Neutrophil (primary cell): ENCODE results near the gene RSU1.

ENCODE experiments used
- H3K27ac ChIP-seq: fragments of 200-600 bp; sonication (generic); 2 replicates; pipeline ENCODE4 v1.5.1; 2016; ENCODE audit warnings: mild to moderate bottlenecking, moderate library complexity
- H3K27me3 ChIP-seq: fragments of 200-600 bp; sonication (generic); 2 replicates; pipeline ENCODE4 v1.6.0; 2016; ENCODE audit warnings: mild to moderate bottlenecking
- H3K36me3 ChIP-seq: fragments of 200-600 bp; sonication (generic); 2 replicates; pipeline ENCODE4 v1.5.1; 2017
- H3K4me1 ChIP-seq, 2 experiments: fragments of 200-600 bp in 1 of 2; sonication (generic) in 1 of 2; 1 replicate in 1 of 2; 2 replicates in 1 of 2; pipeline versions ENCODE4 v1.5.1 to v1.6.1; 2013 to 2016; ENCODE audit warnings: low read depth in 1 of 2, low read length in 1 of 2, mild to moderate bottlenecking in 1 of 2, moderate library complexity in 1 of 2; ENCODE audit not compliant: control insufficient read depth in 1 of 2, insufficient read depth in 1 of 2
- H3K4me3 ChIP-seq, 2 experiments: fragments of 200-600 bp in 1 of 2; sonication (generic) in 1 of 2; 1 replicate in 1 of 2; 2 replicates in 1 of 2; pipeline ENCODE4 v1.5.1; 2013 to 2016; ENCODE audit warnings: low read depth in 1 of 2, low read length in 1 of 2, mild to moderate bottlenecking in 1 of 2, moderate library complexity in 1 of 2
- H3K9me3 ChIP-seq: fragments of 200-600 bp; sonication (generic); 2 replicates; pipeline ENCODE4 v1.5.1; 2016
- TF ChIP-seq, protein P1 (sequence below): fragments of 200-600 bp; sonication (generic); IDR thresholded peaks from 2 replicates; pipeline ENCODE4 v1.5.1; 2016; ENCODE audit warnings: antibody characterized with exemption

Gene RSU1

DNA sequence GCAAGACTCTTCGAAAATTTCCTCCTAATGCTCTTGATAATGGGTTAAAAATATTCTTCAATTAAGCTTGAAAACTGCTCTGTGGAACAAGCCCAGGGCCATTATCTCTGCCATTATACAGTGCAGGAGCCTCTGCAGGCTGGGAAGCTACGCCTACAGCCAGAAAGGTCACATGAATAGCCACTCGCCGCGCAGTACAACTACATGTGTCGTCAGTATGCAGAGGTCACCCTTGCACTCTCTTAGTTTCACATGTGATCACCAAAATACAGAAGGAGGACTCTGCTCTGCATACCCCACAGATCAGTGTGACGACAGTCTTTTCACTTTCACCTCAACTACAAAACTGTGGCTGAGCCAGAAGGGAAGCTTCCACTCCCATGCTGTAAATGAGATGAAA is 153.8 kb downstream of the RSU1 start:
- Histone ChIP-seq H3K4me3 (no peak overlapping the region), H3K4me1 (no peaks in the 10 kb centered on the region), H3K36me3 (no peaks in the 10 kb centered on the region), H3K27ac (no peak overlapping the region), H3K9me3 (no peaks in the 10 kb centered on the region), H3K27me3 (no peaks in the 10 kb centered on the region)
- TF ChIP-seq, protein P1, sequence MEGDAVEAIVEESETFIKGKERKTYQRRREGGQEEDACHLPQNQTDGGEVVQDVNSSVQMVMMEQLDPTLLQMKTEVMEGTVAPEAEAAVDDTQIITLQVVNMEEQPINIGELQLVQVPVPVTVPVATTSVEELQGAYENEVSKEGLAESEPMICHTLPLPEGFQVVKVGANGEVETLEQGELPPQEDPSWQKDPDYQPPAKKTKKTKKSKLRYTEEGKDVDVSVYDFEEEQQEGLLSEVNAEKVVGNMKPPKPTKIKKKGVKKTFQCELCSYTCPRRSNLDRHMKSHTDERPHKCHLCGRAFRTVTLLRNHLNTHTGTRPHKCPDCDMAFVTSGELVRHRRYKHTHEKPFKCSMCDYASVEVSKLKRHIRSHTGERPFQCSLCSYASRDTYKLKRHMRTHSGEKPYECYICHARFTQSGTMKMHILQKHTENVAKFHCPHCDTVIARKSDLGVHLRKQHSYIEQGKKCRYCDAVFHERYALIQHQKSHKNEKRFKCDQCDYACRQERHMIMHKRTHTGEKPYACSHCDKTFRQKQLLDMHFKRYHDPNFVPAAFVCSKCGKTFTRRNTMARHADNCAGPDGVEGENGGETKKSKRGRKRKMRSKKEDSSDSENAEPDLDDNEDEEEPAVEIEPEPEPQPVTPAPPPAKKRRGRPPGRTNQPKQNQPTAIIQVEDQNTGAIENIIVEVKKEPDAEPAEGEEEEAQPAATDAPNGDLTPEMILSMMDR = no peak

DNA sequence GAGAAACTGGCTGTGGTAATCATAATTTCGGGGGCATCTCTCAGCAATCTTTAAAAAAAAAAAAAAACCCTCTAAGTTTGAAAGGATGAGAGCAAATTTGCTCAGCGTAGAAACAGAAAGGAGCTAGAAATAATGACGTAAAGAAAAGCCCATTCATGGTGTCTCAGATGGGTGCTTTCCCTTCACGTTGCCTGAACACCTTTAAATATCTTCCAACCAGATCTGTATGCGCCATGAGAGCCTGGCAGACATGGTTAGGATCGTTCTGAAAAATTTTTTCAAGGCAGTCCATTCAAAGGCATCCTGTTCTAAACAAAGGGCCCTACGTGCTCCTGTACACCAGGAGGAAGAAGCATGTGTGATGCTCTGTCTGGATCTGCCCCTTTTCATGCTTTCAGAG is 154.3 kb downstream of the RSU1 start:
- no peaks in the 10 kb centered on the region for H3K36me3 ChIP-seq
- TF ChIP-seq, protein P1 = no peak
- no peaks in the 10 kb centered on the region for H3K9me3 ChIP-seq
- H3K4me1 ChIP-seq = no peaks in the 10 kb centered on the region
- no peak overlapping the region for H3K27ac ChIP-seq
- H3K27me3 ChIP-seq = no peaks in the 10 kb centered on the region
- H3K4me3 ChIP-seq = no peak overlapping the region

DNA sequence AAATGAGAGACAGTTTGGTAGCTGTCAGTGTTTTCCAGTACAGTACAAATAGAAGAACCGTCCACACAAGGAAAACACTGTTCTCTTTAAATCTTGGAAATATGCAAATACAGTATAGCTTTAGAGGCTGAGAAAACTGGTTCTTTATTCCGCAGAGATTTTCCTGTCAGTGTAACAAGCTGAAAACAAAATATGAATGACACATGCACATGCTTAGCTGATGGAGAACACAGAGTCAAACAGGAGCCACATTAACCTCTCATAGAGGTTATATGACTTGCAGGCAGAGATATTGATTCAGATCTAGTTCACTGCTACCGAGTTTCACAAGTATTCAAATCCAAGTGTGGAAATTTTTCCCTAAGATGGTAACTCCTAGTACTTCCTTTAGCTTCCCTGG is 160.3 kb downstream of the RSU1 start:
- Histone ChIP-seq H3K9me3 (no peaks in the 10 kb centered on the region), H3K27me3 (no peaks in the 10 kb centered on the region), H3K4me1 (no peaks in the 10 kb centered on the region), H3K27ac (no peak overlapping the region), H3K4me3 (no peak overlapping the region), H3K36me3 (no peaks in the 10 kb centered on the region)
- TF ChIP-seq, protein P1 = no peak

DNA sequence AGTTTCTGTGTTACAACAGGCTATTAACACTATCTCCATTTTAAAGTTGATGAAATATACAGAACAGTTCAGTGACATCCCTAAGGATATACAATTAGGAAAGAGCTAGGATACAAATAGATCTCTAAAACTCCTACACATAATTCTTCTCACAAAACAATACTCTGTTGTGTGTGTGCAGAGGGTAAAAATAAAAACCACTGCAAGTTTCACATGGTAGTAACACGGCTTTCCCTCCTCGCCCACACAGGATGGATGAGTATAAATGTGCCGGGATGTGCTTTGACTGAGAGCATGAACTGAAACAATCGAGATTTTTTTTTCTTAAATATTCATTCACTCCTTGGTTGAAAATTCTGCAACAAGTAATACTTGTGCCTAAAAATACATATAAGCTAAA is 164.0 kb downstream of the RSU1 start:
- TF ChIP-seq, protein P1 = no peak
- H3K4me3 ChIP-seq = no peak overlapping the region
- H3K9me3 ChIP-seq = no peaks in the 10 kb centered on the region
- H3K4me1 ChIP-seq = no peaks in the 10 kb centered on the region
- no peaks in the 10 kb centered on the region for H3K36me3 ChIP-seq
- H3K27ac ChIP-seq = no peak overlapping the region
- no peaks in the 10 kb centered on the region for H3K27me3 ChIP-seq

DNA sequence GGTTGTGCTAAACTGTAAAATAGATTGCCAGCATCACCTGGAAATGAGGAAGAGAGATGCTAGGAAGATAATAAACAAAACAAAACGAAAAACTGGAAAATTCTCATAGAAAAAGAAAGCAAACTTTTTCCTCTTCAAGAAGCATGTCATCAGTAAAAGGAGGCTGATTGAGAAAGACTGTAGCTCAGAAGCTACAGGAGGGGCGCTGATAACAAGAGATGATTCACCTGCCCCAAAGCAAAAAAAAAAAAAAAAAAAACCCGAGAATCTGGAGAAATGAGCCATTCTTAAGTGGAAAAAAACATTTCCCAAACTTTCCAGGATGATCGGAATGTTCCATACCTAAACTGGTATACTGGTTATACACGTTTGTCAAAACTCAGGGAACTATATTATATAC is 165.1 kb downstream of the RSU1 start:
- H3K4me3 ChIP-seq = no peak overlapping the region
- H3K27ac ChIP-seq = no peak overlapping the region
- no peaks in the 10 kb centered on the region for H3K9me3 ChIP-seq
- H3K4me1 ChIP-seq = no peaks in the 10 kb centered on the region
- no peaks in the 10 kb centered on the region for H3K36me3 ChIP-seq
- TF ChIP-seq, protein P1 = no peak
- H3K27me3 ChIP-seq = no peaks in the 10 kb centered on the region

DNA sequence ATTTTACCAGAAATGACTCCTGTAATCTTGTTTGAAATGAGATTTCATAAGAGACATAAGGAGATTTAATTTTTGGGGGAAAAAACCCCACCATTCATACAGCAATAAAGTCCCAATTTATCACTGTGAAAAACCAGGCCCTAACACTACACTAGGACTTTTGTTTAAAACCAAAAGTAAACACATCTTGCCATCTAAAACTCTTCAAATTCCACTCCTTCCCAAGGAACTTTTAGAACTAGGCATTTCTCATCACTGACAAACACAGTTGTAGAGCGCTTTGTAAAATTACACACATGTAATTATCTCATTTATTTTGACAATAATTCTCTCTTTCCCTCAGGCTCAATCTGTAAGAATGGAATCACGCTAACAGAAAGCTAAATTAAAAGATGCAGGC is 167.5 kb downstream of the RSU1 start:
- no peak overlapping the region for H3K4me3 ChIP-seq
- H3K4me1 ChIP-seq = no peaks in the 10 kb centered on the region
- TF ChIP-seq, protein P1 = no peak
- H3K36me3 ChIP-seq = no peaks in the 10 kb centered on the region
- no peaks in the 10 kb centered on the region for H3K9me3 ChIP-seq
- no peak overlapping the region for H3K27ac ChIP-seq
- H3K27me3 ChIP-seq = no peaks in the 10 kb centered on the region
